GM18873 (cell line): Measurements from ENCODE around the gene VWF.

Experiments used
- ATAC-seq: cut with Tn5 transposase; IDR thresholded peaks from one replicate; pipeline ENCODE4 v1.9.1; 2021; ENCODE audit warnings: mild to moderate bottlenecking, moderate library complexity, moderate number of reproducible peaks; ENCODE audit not compliant: unreplicated experiment, low FRiP score

The VWF gene

DNA sequence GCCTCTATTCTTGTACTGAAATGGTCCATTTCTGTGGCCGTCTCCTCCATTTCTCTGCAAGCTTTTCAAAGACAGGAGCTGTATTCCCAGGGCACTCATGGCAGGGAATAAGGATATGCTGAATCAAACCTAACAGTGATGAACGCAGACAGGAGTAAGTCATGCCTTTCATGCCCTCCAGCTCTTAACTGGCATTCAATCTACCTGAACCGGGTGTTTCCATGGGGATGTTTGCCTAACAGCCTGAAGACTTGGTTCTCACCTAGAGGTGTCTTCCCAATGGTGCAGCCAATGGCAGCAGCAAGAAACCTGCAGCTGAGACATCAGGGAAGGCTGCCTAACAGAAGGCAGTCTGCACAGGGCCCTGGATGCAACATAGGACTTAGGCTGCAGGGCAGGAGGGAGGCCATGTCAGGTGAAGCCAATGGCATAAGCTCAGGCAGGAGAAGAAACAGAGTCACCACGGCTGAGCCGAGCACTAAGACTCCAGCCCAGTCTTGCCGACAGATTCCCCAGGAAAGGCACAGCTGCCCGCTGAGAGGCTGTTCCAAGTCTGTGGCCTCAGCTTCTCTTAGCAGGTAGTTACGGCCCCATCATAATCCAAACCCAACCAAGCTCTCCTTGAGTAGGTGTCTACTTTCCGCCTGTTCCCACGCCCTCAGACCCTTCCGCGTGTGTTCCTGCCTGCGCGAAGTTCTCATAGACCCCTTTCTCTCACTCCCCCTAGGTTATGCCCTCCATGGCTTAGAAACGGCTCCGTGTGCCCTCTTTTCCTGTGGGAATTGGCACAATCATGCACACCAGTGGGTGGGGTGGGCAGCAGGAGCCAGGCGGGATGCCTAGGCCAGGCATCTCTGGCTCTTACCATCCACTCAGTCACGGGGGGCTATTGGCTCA is 44.1 kb downstream of the VWF start:
- ATAC-seq: no peak

GRCh38 chr12:6078398-6079096 is 45.9 kb downstream of the VWF start:
- no peak for ATAC-seq

DNA sequence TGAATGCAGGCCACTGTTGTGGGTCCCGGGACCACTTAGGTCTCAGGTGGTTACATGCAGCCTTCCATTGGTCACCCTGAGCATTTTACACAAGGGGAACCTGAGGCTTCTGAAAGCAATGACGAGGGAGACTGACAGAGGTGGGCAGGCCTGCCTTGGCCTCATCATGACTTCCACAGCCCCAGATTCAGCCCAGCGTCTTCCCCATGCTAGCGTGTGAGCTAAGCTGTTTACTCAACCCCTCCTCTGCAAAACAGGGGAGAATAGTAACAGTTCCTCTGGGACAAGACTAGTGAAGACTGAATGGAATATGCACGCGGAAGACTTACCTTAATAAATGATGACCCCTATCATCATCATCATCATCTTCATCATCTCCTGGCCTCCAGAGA is 46.8 kb downstream of the VWF start:
- no peak for ATAC-seq

GRCh38 chr12:6076776-6077691 is 47.4 kb downstream of the VWF start:
- ATAC-seq: no peak

- no peak for ATAC-seq
Measured at GRCh38 chr12:6076346-6076745, 48.1 kb downstream of the VWF start.

GRCh38 chr12:6074979-6075585 is 49.4 kb downstream of the VWF start:
- no peak for ATAC-seq

DNA sequence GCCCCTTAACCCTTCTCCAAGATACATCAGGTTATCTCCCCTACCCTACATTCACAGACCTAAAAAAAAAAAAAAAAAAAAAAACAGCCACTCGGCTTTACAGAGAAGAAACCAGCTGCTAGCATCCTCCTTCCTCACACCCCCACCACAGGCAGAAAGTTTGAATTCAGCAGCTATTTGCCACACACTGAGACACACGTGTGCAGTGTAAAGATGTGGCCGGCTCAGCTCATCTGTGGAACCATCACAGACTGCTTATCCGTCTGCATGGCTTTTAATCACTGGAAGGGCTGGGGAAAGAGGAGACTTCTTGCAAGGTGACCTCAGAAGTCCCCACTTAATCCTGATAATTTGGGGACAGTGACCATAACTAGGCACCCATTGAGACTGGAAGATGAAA is 50.0 kb downstream of the VWF start:
- no peak for ATAC-seq

GRCh38 chr12:6073426-6073825 is 51.0 kb downstream of the VWF start:
- no peak for ATAC-seq

DNA sequence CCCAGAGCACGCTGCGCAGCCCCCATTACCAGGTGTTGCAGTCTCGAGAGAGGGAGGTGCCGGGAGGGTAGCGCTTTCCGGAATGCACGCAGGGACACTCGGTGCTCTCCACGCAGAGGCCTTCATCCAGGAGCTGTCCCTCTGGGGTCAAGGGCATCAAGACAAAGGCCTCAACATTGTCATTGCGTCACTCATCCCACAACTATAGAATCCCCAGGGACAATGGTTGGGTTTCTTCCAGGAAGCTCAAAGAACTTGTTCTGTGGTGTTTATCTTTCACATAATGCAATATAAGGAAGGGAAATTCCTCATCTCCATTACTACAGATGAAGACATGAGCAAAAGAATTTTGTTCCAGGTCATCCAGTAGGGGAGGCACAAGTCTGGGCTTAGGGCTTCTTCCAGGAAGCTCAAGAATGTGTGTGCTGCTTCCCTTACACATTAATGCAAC is 52.1 kb downstream of the VWF start:
- no peak for ATAC-seq

- ATAC-seq: no peak
Measured at GRCh38 chr12:6071589-6071988, 52.9 kb downstream of the VWF start.

- ATAC-seq: no peak
Measured at GRCh38 chr12:6070472-6071257, 53.8 kb downstream of the VWF start.

DNA sequence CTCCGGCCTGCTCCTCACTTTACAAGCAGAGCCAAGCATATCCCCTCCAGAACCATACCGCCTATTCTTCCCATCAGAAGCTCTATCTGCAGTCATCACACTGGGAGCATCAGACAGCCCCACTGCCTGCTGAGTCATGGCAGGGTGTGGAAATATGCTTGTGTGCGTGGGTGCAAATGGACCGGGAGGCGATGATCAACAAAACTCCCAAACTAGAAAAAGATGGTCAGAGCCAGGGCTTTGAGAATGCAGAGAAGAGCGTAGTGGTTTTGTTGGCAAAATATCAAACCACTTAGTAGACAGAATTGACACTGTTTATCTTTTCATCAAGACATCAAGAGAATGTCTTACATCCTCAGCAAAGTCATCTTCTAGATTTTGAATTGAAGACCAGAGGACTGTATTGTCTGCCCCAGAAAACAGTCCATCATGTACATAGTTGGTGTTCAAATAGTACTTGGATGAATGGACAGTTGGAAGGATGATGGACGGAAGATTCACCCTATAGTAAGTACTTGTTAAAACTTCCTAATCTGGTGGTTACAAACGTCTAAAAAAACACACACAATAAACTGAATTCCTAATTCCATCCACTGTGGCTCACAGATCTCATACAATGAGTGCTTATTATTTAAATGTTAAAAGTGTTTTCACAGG is 54.9 kb downstream of the VWF start:
- no peak for ATAC-seq

GRCh38 chr12:6068227-6068626 is 56.2 kb downstream of the VWF start:
- no peak for ATAC-seq

GRCh38 chr12:6067152-6067916 is 57.1 kb downstream of the VWF start:
- ATAC-seq: no peak

- ATAC-seq: no peak
Measured at GRCh38 chr12:6066651-6067050, 57.8 kb downstream of the VWF start.

- ATAC-seq: no peak
Measured at GRCh38 chr12:6065863-6066199, 58.6 kb downstream of the VWF start.

GRCh38 chr12:6065131-6065862 is 59.2 kb downstream of the VWF start:
- ATAC-seq: no peak
